ENCODE measurements around the gene ZNF322. TPM values are rescaled to one million over a fixed set of nuclear protein-coding genes. Genes with fewer than 3 reads are reported as not detected.

Gene ZNF322
- total RNA-seq, 2 experiments from 2014 or later, result 11.1 to 14.4 TPM

- ChIA-PET CTCF (interaction anchor here (0.6 to 2.7 kb wide), 24 partner anchors 10 to 884 kb away, joined by 3 to 68 read pairs (median 4); partner anchors contain the start of gene HMGN4), POLR2A (interaction anchor here (0.5 to 1.1 kb wide), 2 partner anchors 18 to 23 kb away, joined by 3 to 9 read pairs; no protein-coding TSS in a partner anchor)
Observed at GRCh38 chr6:26594730-26595632, 64.6 kb downstream of the ZNF322 start.

GRCh38 chr6:26594131-26594498, 65.4 kb downstream of the ZNF322 start:
- CTCF ChIA-PET, result interaction anchor here (0.7 to 2.7 kb wide), 3 partner anchors 20 to 469 kb away, joined by 3 to 68 read pairs (median 5); no protein-coding TSS in a partner anchor
- POLR2A ChIA-PET, result no interaction called here

GRCh38 chr6:26593278-26594130, 66.0 kb downstream of the ZNF322 start:
- POLR2A ChIA-PET, result no interaction called here
- CTCF ChIA-PET, result interaction anchor here (0.6 to 2.7 kb wide), 2 partner anchors 19 to 245 kb away, joined by 5 to 68 read pairs; no protein-coding TSS in a partner anchor

GRCh38 chr6:26592649-26593048, 66.9 kb downstream of the ZNF322 start:
- CTCF ChIA-PET, result no interaction called here
- POLR2A ChIA-PET, result no interaction called here

- ChIA-PET POLR2A (no interaction called here), CTCF (no interaction called here)
Observed at GRCh38 chr6:26588965-26589364, 70.6 kb downstream of the ZNF322 start.

Other genes with a start within 250 kb of the ZNF322 start
- 10 to 100 TPM; 18.1 to 19.0 TPM for gene BTN3A3, start 219.2 kb downstream of the ZNF322 start, total RNA-seq
- gene BTN2A1, start 201.8 kb downstream of the ZNF322 start, total RNA-seq, result 10 to 100 TPM; 21.9 to 22.7 TPM
- gene BTN1A1, start 159.4 kb downstream of the ZNF322 start, total RNA-seq, result under 1 TPM in 1 of 2 experiments, not detected in 1; 0.08 TPM
- 10 to 100 TPM; 81.5 to 85.0 TPM for gene HMGN4, start 121.4 kb downstream of the ZNF322 start, total RNA-seq
- 10 to 100 TPM; 38.7 to 39.7 TPM for gene ABT1, start 62.8 kb downstream of the ZNF322 start, total RNA-seq

Data from activated CD8-positive, alpha-beta memory T cell treated with anti-CD3 and anti-CD28 coated beads for 36 hours (primary cell).